CD1c-positive myeloid dendritic cell (primary cell): ENCODE measurements around the gene RABEP1.
"Not testable (repeated sequence)": the region's sequence is repeated elsewhere in the genome, so short reads cannot be mapped to it uniquely, and the experiment has no call there.

ENCODE experiments used
- DNase-seq: peaks from one replicate; pipeline ENCODE4 v3.0.0-alpha.2; 2016; ENCODE audit errors: extremely low spot score

The RABEP1 gene

GRCh38 chr17:5424909-5425308 is 142.8 kb downstream of the RABEP1 start:
- DNase-seq: no peak

DNA sequence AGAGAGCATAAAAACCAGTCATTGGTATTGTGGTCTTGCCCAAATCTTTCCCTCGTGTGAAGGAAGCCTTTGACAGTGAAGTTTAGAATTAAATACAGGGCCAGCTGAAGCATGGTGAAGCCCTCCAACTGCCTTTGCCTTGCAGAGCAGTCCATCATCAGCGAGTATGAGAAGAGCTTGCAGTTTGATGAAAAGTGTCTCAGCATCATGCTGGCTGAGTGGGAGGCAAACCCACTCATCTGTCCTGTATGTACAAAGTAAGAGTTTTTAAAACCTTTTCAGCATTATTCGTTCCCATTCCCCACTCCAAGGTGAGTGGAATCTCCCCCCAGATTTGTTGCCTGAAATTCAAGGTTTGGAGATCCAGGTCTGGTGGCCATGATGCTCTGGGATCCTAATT is 143.7 kb downstream of the RABEP1 start:
- no peak for DNase-seq

DNA sequence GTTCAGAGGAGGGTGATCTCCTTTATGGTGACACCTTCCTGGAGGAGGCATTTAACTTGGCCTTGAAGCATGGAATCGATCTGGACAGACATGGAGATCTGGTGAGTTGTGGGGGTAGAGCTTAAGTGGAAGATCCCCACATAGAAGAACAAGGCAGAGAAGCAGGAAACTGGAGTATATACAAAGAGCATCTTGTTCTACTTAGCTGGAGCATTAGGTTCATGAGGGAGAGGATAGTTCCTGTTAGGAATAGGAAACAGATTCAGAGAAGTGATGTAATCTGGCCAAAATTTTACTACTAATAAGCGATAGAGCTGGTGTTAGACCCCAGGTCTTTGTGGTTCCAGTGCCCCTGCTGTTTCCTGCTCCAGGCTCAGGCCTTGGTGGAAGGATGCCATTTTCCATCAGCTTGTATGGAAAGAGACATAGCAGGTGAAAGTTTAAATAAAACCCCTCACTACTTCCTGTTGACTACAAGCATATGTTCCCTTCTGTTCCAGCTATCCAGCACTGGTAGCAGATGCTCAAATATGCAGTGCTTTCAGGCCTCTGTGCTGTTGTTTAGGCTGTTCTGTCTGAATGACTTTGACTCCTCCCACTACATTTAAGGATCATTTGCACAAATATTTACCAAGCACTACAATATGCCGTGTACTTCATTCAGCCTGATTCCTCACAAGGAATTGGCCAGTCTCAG is 147.3 kb downstream of the RABEP1 start:
- DNase-seq: no peak

DNA sequence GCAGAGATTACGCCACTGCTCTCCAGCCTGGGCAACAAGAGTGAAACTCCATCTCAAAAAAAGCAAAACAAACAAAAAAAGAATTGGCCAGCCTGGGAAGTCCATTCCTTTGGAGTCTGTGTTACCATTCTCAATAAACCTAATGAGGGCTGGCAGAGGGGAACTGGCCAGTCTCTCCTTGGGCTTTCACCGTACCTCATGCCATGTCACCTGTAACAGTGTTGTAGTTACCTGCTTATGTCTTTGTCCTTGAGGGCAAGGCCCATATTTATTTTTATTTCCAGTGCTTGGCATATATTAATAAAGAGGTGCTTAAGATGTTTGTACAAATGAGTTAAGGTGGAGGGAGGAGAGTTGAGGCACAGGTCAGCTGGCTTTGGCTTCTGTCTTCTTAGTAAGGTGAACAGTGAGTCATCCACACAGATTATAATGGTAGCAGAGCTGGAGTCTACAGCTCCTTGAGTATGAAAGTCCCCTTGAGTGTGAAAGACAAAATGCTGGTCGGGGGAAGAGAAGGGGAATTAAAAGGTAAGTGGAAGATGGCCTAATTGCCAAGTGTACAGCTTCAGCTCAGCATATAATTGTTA is 148.4 kb downstream of the RABEP1 start:
- no peak for DNase-seq

GRCh38 chr17:5431234-5431633 is 149.2 kb downstream of the RABEP1 start:
- not testable (repeated sequence) for DNase-seq

DNA sequence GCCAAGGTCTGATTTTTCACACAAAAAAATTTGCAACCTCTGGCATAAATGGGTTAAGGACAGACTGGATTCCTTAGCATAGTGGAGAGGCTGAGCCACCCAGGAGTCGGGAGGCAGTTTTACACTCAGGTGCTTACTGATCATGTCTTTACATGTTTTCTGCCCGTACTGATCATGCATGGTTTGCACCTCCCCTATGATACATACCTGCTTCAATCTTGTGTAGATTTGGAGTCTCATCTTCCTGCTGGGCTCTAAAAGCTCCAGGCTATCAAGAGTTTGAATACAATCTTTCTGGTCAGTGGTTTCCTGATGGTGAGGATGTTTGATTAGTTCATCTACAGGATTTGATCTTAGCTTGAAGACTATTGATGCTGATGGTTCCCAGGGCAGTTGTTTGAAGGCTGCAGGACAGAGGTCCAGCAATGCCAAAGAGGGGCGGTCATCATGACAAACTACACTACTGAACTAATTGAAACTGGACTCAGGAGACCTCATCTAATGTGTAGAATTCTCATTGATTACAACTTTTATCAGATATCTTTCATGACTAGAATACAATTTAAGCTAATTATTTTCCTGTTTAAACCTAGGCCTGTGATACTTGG is 150.0 kb downstream of the RABEP1 start:
- no peak for DNase-seq

GRCh38 chr17:5434984-5435383 is 152.9 kb downstream of the RABEP1 start:
- DNase-seq: no peak
